ENCODE measurements around the gene OR56A1. TPM values are rescaled to one million over a fixed set of nuclear protein-coding genes. Genes with fewer than 3 reads are reported as not detected.

Gene OR56A1
- polyA plus RNA-seq, 3 donors = not detected

- no peak overlapping the region for H3K27ac ChIP-seq (ENCODE audit: low read depth, low read length)
- 86 to 88% (median 87%) methylated on average over 14 of the region's 14 CpGs for WGBS, 3 donors
Measured at GRCh38 chr11:5994791-5995190, 35.8 kb downstream of the OR56A1 start.

GRCh38 chr11:5992604-5993251 is 37.8 kb downstream of the OR56A1 start:
- WGBS, 3 donors = 61 to 67% (median 63%) methylated on average over 3 of the region's 3 CpGs
- no peak overlapping the region for H3K27ac ChIP-seq (ENCODE audit: low read depth, low read length)

DNA sequence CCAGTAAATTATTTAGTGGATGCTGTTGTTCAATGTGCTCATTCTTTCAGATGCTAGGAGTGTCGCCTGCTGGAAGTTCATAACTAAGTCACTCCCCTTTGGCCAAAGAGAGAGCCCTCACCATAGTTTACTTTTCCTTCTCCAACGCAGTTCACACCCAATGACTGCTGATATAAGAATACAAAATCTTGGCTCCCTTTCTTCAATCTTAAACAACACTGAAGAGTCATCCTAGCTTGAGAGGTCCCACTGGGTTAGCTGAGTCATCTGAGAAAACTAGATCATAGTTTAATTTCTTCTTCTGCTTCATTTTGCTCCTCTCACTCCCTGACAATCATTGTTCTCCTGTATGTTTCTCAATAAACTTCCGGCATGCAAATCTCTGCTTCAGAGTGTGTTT is 38.4 kb downstream of the OR56A1 start:
- no peak overlapping the region for H3K27ac ChIP-seq (ENCODE audit: low read depth, low read length)
- WGBS, 3 donors = 62 to 78% (median 70%) methylated on average over 3 of the region's 3 CpGs

DNA sequence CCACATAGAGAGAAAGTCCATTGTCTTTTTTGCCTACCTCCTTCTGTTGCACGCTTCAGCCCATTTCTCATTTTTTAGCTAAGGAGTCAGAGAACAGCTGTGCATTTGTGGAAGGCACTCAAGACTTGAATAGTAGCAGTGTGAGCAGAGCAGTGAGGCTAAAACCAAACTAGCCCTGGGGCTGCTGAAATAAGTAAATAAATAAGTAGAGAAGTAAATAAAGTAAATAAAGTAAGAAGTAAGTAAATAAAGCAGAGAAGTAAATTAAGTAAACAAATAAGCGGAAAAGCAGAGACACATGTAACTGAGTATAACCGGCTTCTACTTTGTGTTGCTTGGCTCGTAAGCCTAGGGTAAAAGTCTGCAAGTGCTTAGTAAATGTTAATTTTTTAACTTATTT is 41.4 kb downstream of the OR56A1 start:
- 72 to 85% (median 79%) methylated on average over 4 of the region's 4 CpGs for WGBS, 3 donors
- H3K27ac ChIP-seq (ENCODE audit: low read depth, low read length) = no peak overlapping the region

DNA sequence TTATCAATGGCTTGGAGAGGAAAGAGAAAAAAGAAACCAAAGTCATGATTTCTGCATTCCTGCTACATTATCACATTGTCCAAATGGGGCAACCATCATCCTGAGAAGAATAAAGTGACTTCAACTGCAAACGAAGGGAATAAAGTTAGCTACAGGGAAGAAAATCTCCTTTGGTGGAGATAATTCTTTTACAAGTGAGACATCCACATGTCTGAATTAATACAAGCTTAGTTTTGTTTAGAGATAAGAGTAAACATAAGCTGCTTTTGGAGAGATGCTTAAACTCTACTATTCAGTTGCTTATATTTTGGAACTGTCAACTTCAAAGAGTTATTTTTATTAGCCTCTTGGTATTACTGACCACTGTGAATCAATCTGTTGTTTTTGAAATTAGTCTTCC is 43.7 kb downstream of the OR56A1 start, which contains the start of gene OR52L1:
Gene OR52L1, minus strand, starts transcription at position 101 of the 400 bp plus-strand sequence. Its CDS starts 55 bp downstream, at position 46.
- WGBS, 3 donors = 45 to 64% (median 63%) methylated on average over 1 of the region's 1 CpG
- no peak within 1 kb of the TSS for H3K27ac ChIP-seq (ENCODE audit: low read depth, low read length)

- 20 to 61% (median 50%) methylated on average over 1 of the region's 1 CpG for WGBS, 3 donors
- no peak overlapping the region for H3K27ac ChIP-seq (ENCODE audit: low read depth, low read length)
Measured at GRCh38 chr11:5983443-5983842, 47.1 kb downstream of the OR56A1 start.

DNA sequence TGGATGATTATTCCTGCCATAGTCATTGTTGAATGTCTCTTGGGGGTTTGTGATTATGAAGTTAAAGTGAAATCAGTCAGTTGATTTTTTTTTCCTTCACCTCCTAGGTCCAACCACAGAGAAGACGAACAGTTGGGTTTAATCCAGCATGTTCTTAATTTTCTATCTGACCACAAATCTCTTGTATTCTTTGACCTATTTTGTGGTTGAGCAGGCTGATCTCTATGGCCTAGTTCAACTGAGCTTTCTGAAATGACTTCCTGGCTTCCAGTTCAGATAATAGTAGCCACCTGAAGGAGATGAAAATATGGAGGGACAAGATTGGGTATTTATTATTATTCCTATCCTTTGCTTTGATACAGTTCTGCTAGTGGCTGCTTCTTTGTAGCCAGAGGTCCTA is 57.0 kb downstream of the OR56A1 start:
- WGBS, 3 donors = 36 to 77% (median 53%) methylated on average over 1 of the region's 1 CpG
- H3K27ac ChIP-seq (ENCODE audit: low read depth, low read length) = no peak overlapping the region

Other genes with a start within 250 kb of the OR56A1 start
- gene OR52N5, start 247.4 kb downstream of the OR56A1 start, polyA plus RNA-seq = under 1 TPM in 1 of 3 donors, not detected in 2; 0.04 TPM
- gene OR52N1, start 239.5 kb downstream of the OR56A1 start, polyA plus RNA-seq = under 1 TPM in 1 of 3 donors, not detected in 2; 0.06 TPM
- under 1 TPM in 1 of 3 donors, not detected in 2; 0.14 TPM for gene OR52N2, start 221.8 kb downstream of the OR56A1 start, polyA plus RNA-seq
- gene OR52E6, start 188.9 kb downstream of the OR56A1 start, polyA plus RNA-seq = not detected
- gene OR52E8, start 173.1 kb downstream of the OR56A1 start, polyA plus RNA-seq = not detected
- not detected for gene OR52E4, start 150.1 kb downstream of the OR56A1 start, polyA plus RNA-seq
- gene OR52E5, start 137.6 kb downstream of the OR56A1 start, polyA plus RNA-seq = not detected
- gene OR56A3, start 88.5 kb downstream of the OR56A1 start, polyA plus RNA-seq = not detected
- gene OR56A5, start 62.3 kb downstream of the OR56A1 start, polyA plus RNA-seq = not detected
- not detected for gene OR52L1, start 43.8 kb downstream of the OR56A1 start, polyA plus RNA-seq
- not detected for gene OR56A4, start 23.8 kb downstream of the OR56A1 start, polyA plus RNA-seq
- not detected for gene OR56B4, start 76.9 kb upstream of the OR56A1 start, polyA plus RNA-seq
- not detected for gene OR52B2, start 139.6 kb upstream of the OR56A1 start, polyA plus RNA-seq
- gene OR52W1, start 168.5 kb upstream of the OR56A1 start, polyA plus RNA-seq = not detected
- not detected for gene C11orf42, start 174.8 kb upstream of the OR56A1 start, polyA plus RNA-seq
- 10 to 100 TPM; 23.7 to 35.4 (median 27.4) TPM for gene FHIP1B, start 203.9 kb upstream of the OR56A1 start, polyA plus RNA-seq
- gene CNGA4, start 208.3 kb upstream of the OR56A1 start, polyA plus RNA-seq = under 1 TPM; 0.13 to 0.56 (median 0.18) TPM
- 1 to 10 TPM in 2 of 3 donors, under 1 TPM in 1; 0.22 to 3.8 (median 2.5) TPM for gene CCKBR, start 229.1 kb upstream of the OR56A1 start, polyA plus RNA-seq

Data from adipose tissue (tissue), 3 donors.